AG08395 (cell line): Measurements from ENCODE around the gene GNA14.
"Not testable (repeated sequence)": the region's sequence is repeated elsewhere in the genome, so short reads cannot be mapped to it uniquely, and the experiment has no call there.

Experiments used
- DNase-seq: peaks from one replicate; pipeline ENCODE4 v3.0.0; 2012; ENCODE audit warnings: mixed read lengths, low spot score

GNA14 gene

GRCh38 chr9:77534376-77535057 lies 113.6 kb downstream of the GNA14 start:
- no peak for DNase-seq

GRCh38 chr9:77533671-77534070 lies 114.5 kb downstream of the GNA14 start:
- DNase-seq = no peak

GRCh38 chr9:77532607-77533006 lies 115.5 kb downstream of the GNA14 start:
- no peak for DNase-seq

GRCh38 chr9:77531400-77531799 lies 116.7 kb downstream of the GNA14 start:
- peak; percentile 18 for DNase-seq

GRCh38 chr9:77523891-77524290 lies 124.2 kb downstream of the GNA14 start:
- no peak for DNase-seq

GRCh38 chr9:77521091-77521490 lies 127.0 kb downstream of the GNA14 start:
- no peak for DNase-seq

- no peak for DNase-seq
These were observed 129.4 kb downstream of the GNA14 start for GRCh38 chr9:77518688-77519087.

- DNase-seq = no peak
These were observed 131.3 kb downstream of the GNA14 start for GRCh38 chr9:77516781-77517180.

- peak; percentile 77 for DNase-seq
These were observed 133.0 kb downstream of the GNA14 start for GRCh38 chr9:77514886-77515711.

GRCh38 chr9:77513457-77513856 lies 134.7 kb downstream of the GNA14 start:
- no peak for DNase-seq

GRCh38 chr9:77512876-77513275 lies 135.2 kb downstream of the GNA14 start:
- no peak for DNase-seq

GRCh38 chr9:77511525-77511924 lies 136.6 kb downstream of the GNA14 start:
- no peak for DNase-seq

GRCh38 chr9:77510666-77511065 lies 137.5 kb downstream of the GNA14 start:
- no peak for DNase-seq

- DNase-seq = no peak
These were observed 139.7 kb downstream of the GNA14 start for GRCh38 chr9:77508396-77508795.

- DNase-seq = no peak
These were observed 140.7 kb downstream of the GNA14 start for GRCh38 chr9:77507212-77507961.

GRCh38 chr9:77505232-77505631 lies 142.9 kb downstream of the GNA14 start:
- no peak for DNase-seq

- no peak for DNase-seq
These were observed 145.6 kb downstream of the GNA14 start for GRCh38 chr9:77502568-77502967.

GRCh38 chr9:77498891-77499290 lies 149.2 kb downstream of the GNA14 start:
- no peak for DNase-seq

- DNase-seq = no peak
These were observed 150.6 kb downstream of the GNA14 start for GRCh38 chr9:77497322-77498198.

GRCh38 chr9:77495834-77496671 lies 152.1 kb downstream of the GNA14 start:
- DNase-seq = peak; percentile 85

GRCh38 chr9:77490279-77490678 lies 157.8 kb downstream of the GNA14 start:
- DNase-seq = not testable (repeated sequence)
